Right lobe of liver (tissue), 6 donors: Measurements from ENCODE around the gene KEAP1. TPM values are rescaled to one million over a fixed set of nuclear protein-coding genes. Genes with fewer than 3 reads are reported as not detected.
A peak's percentile ranks its signal among the peaks of the same experiment; 100 is the strongest.

ENCODE experiments used
- ATAC-seq, 4 donors: fragments of 200-7000 bp; cut with Tn5 transposase; one replicate each; pipeline ENCODE4 v1.9.1; 2020; ENCODE audit warnings: mild to moderate bottlenecking in 4 of 4, moderate library complexity in 4 of 4
- DNase-seq, 3 donors: peaks; one replicate each; pipeline ENCODE4 v3.0.0-alpha.2; 2020
- H3K27ac ChIP-seq, 3 donors: fragments of 200-600 bp; one replicate each; pipeline ENCODE4 v1.8.0; 2022
- H3K27me3 ChIP-seq, 2 donors: fragments of 200-600 bp; one replicate each; pipeline ENCODE4 v1.8.0; 2022
- H3K36me3 ChIP-seq, 4 donors: fragments of 200-600 bp; sonication (generic) in 1 of 4; one replicate each; pipeline versions ENCODE4 v1.5.1 to v1.8.0; 2017 to 2022; ENCODE audit warnings: control low read depth in 1 of 4
- H3K4me1 ChIP-seq, 4 donors: fragments of 200-600 bp; sonication (generic) in 1 of 4; one replicate each; pipeline versions ENCODE4 v1.5.1 to v1.8.0; 2017 to 2022; ENCODE audit warnings: control low read depth in 1 of 4
- H3K4me3 ChIP-seq, 3 donors: fragments of 200-600 bp; one replicate each; pipeline ENCODE4 v1.8.0; 2022
- H3K9me3 ChIP-seq, 4 donors: fragments of 200-600 bp; sonication (generic) in 1 of 4; one replicate each; pipeline versions ENCODE4 v1.5.1 to v1.8.0; 2017 to 2022; ENCODE audit warnings: control low read depth in 1 of 4
- CTCF ChIP-seq, 4 donors: fragments of 200-600 bp in 3 of 4; fragments of 450-650 bp in 1 of 4; IDR thresholded peaks; one replicate each; pipeline versions ENCODE4 v1.5.1 to v1.8.0; 2016 to 2022; ENCODE audit warnings: antibody characterized with exemption in 4 of 4, mild to moderate bottlenecking in 2 of 4
- POLR2A ChIP-seq: fragments of 450-650 bp; IDR thresholded peaks from one replicate; pipeline ENCODE4 v1.6.1; 2017; ENCODE audit warnings: antibody characterized with exemption, mild to moderate bottlenecking
- WGBS: methylation state at CpG from one replicate; pipeline ENCODE4 v1.1.6; 2018; ENCODE audit warnings: low coverage, low lambda C conversion rate; ENCODE audit not compliant: insufficient coverage; ENCODE audit errors: missing lambda C conversion rate; 5-methylcytosine and 5-hydroxymethylcytosine counted together
- intact Hi-C, 2 donors: fragments of 100-400 bp; cut with DNase I; formaldehyde crosslinking; loops; one replicate each; pipeline versions ENCODE4 v1.11.2 to v1.14.1; 2022
- total RNA-seq, 6 experiments: library from RNA; depleted of rRNA in 2 of 6; stranded (reverse); fragments of >200 nt in 2 of 6; fragmentation: NEBNext Ultra II Directional in 3 of 6; extraction: Animal tissue kit (Norgen Biotek cat#: 25700) in 3 of 6; gene quantifications; one replicate each; pipeline versions ENCODE4 v1.1.0 to v1.2.4, GENCODE V29; 2016 to 2023
- donor health status: DM: no; HTN: yes; CAD: no.
- donor health status: DM: no; HTN: no; CAD: no.
- donor health status: DM: no; HTN: no; CAD: no.
- donor health status: DM: no; HTN: yes; CAD: no.
- donor health status: DM: no; HTN: yes; CAD: no.

Gene KEAP1
- total RNA-seq, 6 experiments from 2014 or later: 36.7 to 60.7 (median 41.2) TPM

GRCh38 chr19:10502524-10503001 lies 593 bp downstream of the KEAP1 start:
- H3K27me3 ChIP-seq: no peaks in the 10 kb centered on the region
- intact Hi-C loops: no loop called here
- ATAC-seq (peak; percentile 78 to 89 (median 82)), DNase-seq (peak; percentile 95 to 96 (median 96))
- H3K27ac ChIP-seq: peak overlapping the region; percentile 98 to 99 (median 98)
- no CpG with 5 or more reads among the region's 65 CpGs for WGBS
- peak in 1 of 4 donors; percentile 1 for TF ChIP-seq CTCF (IDR thresholded peaks at IDR 0.05)
- TF ChIP-seq POLR2A: peak; percentile 95
- H3K36me3 ChIP-seq: peaks cover 0 to 11% (median 0%) of the 10 kb centered on the region in 4 donors
- peak overlapping the region; percentile 91 to 100 (median 92) for H3K4me3 ChIP-seq
- H3K9me3 ChIP-seq: no peaks in the 10 kb centered on the region
- H3K4me1 ChIP-seq: peaks cover 0 to 42% (median 20%) of the 10 kb centered on the region in 4 donors

GRCh38 chr19:10501971-10502523 lies 1.1 kb downstream of the KEAP1 start:
- H3K27me3 ChIP-seq: no peaks in the 10 kb centered on the region
- intact Hi-C loops: no loop called here
- TF ChIP-seq CTCF (IDR thresholded peaks at IDR 0.05) (peak in 1 of 4 donors; percentile 6), POLR2A (no peak)
- ATAC-seq (peak; percentile 72 to 85 (median 76)), DNase-seq (peak; percentile 97 to 99 (median 98))
- WGBS: 0% methylated on average over 20 of the region's 35 CpGs
- no peaks in the 10 kb centered on the region for H3K9me3 ChIP-seq
- peak overlapping the region; percentile 98 to 99 (median 98) for H3K27ac ChIP-seq
- H3K4me3 ChIP-seq: peak overlapping the region; percentile 91 to 100 (median 92)
- peaks cover 0 to 11% (median 0%) of the 10 kb centered on the region in 4 donors for H3K36me3 ChIP-seq
- peaks cover 0 to 45% (median 20%) of the 10 kb centered on the region in 4 donors for H3K4me1 ChIP-seq

GRCh38 chr19:10500247-10500592 lies 2.9 kb downstream of the KEAP1 start:
- Histone ChIP-seq H3K4me3 (no peak overlapping the region), H3K27me3 (no peaks in the 10 kb centered on the region), H3K9me3 (no peaks in the 10 kb centered on the region), H3K4me1 (peaks cover 0 to 45% (median 20%) of the 10 kb centered on the region in 4 donors), H3K27ac (peak overlapping the region in 1 of 3 donors; percentile 75), H3K36me3 (peaks cover 0 to 28% (median 7%) of the 10 kb centered on the region in 4 donors)
- intact Hi-C loops: no loop called here
- DNase-seq (no peak), ATAC-seq (no peak)
- no peak for TF ChIP-seq POLR2A
- no peak for TF ChIP-seq CTCF (IDR thresholded peaks at IDR 0.05)
- 61% methylated on average over 2 of the region's 2 CpGs for WGBS

- WGBS: 33% methylated on average over 5 of the region's 24 CpGs
- Histone ChIP-seq H3K9me3 (no peaks in the 10 kb centered on the region), H3K27ac (peak overlapping the region in 1 of 3 donors; percentile 75), H3K4me3 (peak overlapping the region in 1 of 3 donors; percentile 1), H3K4me1 (peaks cover 0 to 45% (median 20%) of the 10 kb centered on the region in 4 donors), H3K27me3 (no peaks in the 10 kb centered on the region), H3K36me3 (peaks cover 0 to 33% (median 8%) of the 10 kb centered on the region in 4 donors)
- no peak for TF ChIP-seq CTCF (IDR thresholded peaks at IDR 0.05)
- no peak for TF ChIP-seq POLR2A
- ATAC-seq (peak in 1 of 4 donors; percentile 15), DNase-seq (peak in 2 of 3 donors; percentile 76 to 84)
- intact Hi-C loops: no loop called here
Observed at GRCh38 chr19:10499550-10500246, 3.5 kb downstream of the KEAP1 start.
